ENCODE measurements around the gene LRRC47. TPM values are rescaled to one million over a fixed set of nuclear protein-coding genes. Genes with fewer than 3 reads are reported as not detected.

The LRRC47 gene
- polyA plus RNA-seq, 1 of the 3 experiments (the other 2 are of a cell fraction): 34.6 TPM

DNA sequence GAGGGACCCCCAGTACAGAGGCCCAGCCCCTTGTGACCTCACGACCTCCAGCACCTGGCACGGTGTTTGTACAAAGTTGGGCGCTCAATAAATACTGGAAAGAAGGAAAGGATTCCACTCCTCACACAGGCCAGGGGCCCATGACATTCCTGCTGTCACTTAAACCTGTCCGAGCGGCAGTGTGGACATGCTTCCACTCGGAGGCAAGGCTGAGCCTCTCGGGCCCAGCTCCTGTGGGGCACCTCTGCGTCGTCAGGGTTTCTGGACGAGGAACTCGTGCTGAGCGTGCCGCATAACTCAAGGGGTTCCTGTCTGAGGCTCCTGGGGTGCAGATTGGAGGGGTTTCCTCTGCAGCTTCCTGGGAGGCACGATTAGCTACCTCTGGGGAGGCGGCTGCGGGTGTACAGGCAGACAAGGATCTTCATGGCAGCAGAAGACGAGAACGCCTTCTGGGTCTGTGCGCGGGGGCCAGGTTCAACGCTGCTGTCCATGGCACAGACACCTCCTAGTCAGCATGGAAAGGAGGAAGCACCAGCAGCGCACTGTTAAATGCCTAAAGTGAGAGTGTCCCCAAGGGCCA, 27.4 kb downstream of the LRRC47 start:
- Histone ChIP-seq H3K4me1 (ENCODE audit: control insufficient read depth in 1 of 2, insufficient read depth in 2 of 2, low read depth in 1 of 2, low read length in 1 of 2) (peaks cover 0 to 17% of the 10 kb centered on the region in 2 experiments; a peak in 1 of 4 replicates), H3K36me3 (replicated peaks in 1 of 2; ENCODE audit: control insufficient read depth in 1 of 2, insufficient read depth in 2 of 2, low read length in 1 of 2) (no peaks in the 10 kb centered on the region), H3K79me2 (ENCODE audit: insufficient read depth) (no peaks in the 10 kb centered on the region), H3K9me3 (no peaks in the 10 kb centered on the region), H3K9me2 (no peaks in the 10 kb centered on the region), H3K4me2 (no peak overlapping the region), H3K9ac (no peak overlapping the region), H2AFZ (ENCODE audit: low read depth) (no peak overlapping the region), H4K20me1 (ENCODE audit: insufficient read depth) (no peaks in the 10 kb centered on the region), H3F3A (replicated peaks; ENCODE audit: insufficient read depth) (peaks cover 5% of the 10 kb centered on the region), H3K27ac (ENCODE audit: low read depth in 2 of 2, low read length in 1 of 2) (no peak overlapping the region), H3K27me3 (ENCODE audit: insufficient read depth) (no peaks in the 10 kb centered on the region), H3K4me3 (ENCODE audit: low read depth in 2 of 2, low read length in 1 of 2) (no peak overlapping the region)
- DNase-seq: no peak
- WGBS (ENCODE audit: low lambda C conversion rate): 95% methylated on average over 21 of the region's 22 CpGs
- ChIA-PET POLR2A (no interaction called here), CTCF (interaction anchor here (0.7 to 1.7 kb wide), 4 partner anchors 10 to 153 kb away, joined by 3 to 8 read pairs (median 5); no protein-coding TSS in a partner anchor)
- TF ChIP-seq SMC3 (IDR thresholded peaks at IDR 0.05; ENCODE audit: low read depth, low read length) (no peak), MXI1 (IDR thresholded peaks at IDR 0.05; ENCODE audit: low read depth, low read length) (no peak), TAF1 (IDR thresholded peaks at IDR 0.05; ENCODE audit: borderline replicate concordance, low read depth, low read length) (no peak), MAX (IDR thresholded peaks at IDR 0.05; ENCODE audit: low read depth) (no peak), JUND (IDR thresholded peaks at IDR 0.05) (no peak), EZH2phosphoT487 (IDR thresholded peaks at IDR 0.05; ENCODE audit: borderline replicate concordance, low read depth) (no peak), ZBTB33 (IDR thresholded peaks at IDR 0.05; ENCODE audit: borderline replicate concordance, low read depth) (no peak), TCF12 (IDR thresholded peaks at IDR 0.05) (no peak), RAD21 (IDR thresholded peaks at IDR 0.05; ENCODE audit: low read length) (no peak), USF2 (IDR thresholded peaks at IDR 0.05; ENCODE audit: borderline replicate concordance, low read depth, low read length) (no peak), REST (IDR thresholded peaks at IDR 0.05; ENCODE audit: low read depth, low read length) (no peak), FOSL2 (IDR thresholded peaks at IDR 0.05; ENCODE audit: borderline replicate concordance, low read depth) (no peak), POLR2AphosphoS5 (IDR thresholded peaks at IDR 0.05; ENCODE audit: low read depth, low read length) (no peak)
- TF ChIP-seq, protein P1, sequence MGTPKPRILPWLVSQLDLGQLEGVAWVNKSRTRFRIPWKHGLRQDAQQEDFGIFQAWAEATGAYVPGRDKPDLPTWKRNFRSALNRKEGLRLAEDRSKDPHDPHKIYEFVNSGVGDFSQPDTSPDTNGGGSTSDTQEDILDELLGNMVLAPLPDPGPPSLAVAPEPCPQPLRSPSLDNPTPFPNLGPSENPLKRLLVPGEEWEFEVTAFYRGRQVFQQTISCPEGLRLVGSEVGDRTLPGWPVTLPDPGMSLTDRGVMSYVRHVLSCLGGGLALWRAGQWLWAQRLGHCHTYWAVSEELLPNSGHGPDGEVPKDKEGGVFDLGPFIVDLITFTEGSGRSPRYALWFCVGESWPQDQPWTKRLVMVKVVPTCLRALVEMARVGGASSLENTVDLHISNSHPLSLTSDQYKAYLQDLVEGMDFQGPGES (IDR thresholded peaks at IDR 0.05; ENCODE audit: low read depth, low read length): no peak
- TF ChIP-seq, protein P2, sequence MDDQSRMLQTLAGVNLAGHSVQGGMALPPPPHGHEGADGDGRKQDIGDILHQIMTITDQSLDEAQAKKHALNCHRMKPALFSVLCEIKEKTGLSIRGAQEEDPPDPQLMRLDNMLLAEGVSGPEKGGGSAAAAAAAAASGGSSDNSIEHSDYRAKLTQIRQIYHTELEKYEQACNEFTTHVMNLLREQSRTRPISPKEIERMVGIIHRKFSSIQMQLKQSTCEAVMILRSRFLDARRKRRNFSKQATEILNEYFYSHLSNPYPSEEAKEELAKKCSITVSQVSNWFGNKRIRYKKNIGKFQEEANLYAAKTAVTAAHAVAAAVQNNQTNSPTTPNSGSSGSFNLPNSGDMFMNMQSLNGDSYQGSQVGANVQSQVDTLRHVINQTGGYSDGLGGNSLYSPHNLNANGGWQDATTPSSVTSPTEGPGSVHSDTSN (IDR thresholded peaks at IDR 0.05): no peak

Measured in SK-N-SH (cell line).